ENCODE measurements around the gene ALPK1.
"Not testable (repeated sequence)": the region's sequence is repeated elsewhere in the genome, so short reads cannot be mapped to it uniquely, and the experiment has no call there.

ALPK1 gene

GRCh38 chr4:112379306-112379705 lies 82.1 kb downstream of the ALPK1 start:
- no peak for DNase-seq

- peak; percentile 5 for DNase-seq
These were observed 85.0 kb downstream of the ALPK1 start for GRCh38 chr4:112381996-112382692.

- no peak for DNase-seq
These were observed 88.9 kb downstream of the ALPK1 start for GRCh38 chr4:112386071-112386470.

- DNase-seq, result no peak
These were observed 104.9 kb downstream of the ALPK1 start for GRCh38 chr4:112402098-112402497.

- peak; percentile 61 for DNase-seq
These were observed 106.2 kb downstream of the ALPK1 start for GRCh38 chr4:112403101-112403945.

DNA sequence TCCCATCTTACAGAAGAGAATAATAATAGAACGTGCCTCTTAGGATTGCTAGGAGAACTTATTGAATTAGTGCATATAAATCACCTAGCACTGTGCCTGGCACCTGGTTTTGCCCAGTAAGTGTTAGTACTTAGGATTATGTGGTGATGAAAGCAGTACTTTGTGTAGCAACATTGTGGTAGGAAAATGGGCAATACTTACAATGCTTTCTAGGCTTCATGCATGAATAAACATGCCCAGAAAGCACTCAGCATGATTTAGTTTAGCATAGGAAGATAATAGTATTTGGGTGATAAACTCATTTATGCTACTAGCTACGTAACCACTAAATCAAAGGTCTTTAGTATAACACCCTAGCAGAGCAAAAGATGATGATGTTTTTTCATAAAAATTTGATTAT lies 113.2 kb downstream of the ALPK1 start:
- DNase-seq, result peak; percentile 33

GRCh38 chr4:112410804-112411203 lies 113.6 kb downstream of the ALPK1 start:
- no peak for DNase-seq

- DNase-seq, result no peak
These were observed 114.8 kb downstream of the ALPK1 start for GRCh38 chr4:112411781-112412550.

DNA sequence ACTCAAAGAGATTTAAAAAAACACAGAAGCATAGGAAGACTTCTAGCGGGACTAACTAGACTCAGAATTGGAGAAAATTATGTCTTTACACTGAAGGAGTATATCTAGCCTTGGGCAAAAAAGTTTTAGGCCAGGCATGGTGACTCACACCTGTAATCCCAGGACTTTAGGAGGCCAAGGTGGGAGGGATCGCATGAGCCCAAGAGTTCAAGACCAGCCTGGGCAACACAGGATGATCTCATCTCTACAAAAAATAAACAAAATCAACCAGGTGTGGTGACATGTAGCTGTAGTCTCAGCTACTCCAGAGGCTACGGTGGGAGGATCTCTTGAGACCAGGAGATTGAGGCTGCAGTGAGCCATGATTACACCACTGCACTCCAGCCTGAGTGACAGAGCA lies 119.3 kb downstream of the ALPK1 start:
- DNase-seq, result no peak

DNA sequence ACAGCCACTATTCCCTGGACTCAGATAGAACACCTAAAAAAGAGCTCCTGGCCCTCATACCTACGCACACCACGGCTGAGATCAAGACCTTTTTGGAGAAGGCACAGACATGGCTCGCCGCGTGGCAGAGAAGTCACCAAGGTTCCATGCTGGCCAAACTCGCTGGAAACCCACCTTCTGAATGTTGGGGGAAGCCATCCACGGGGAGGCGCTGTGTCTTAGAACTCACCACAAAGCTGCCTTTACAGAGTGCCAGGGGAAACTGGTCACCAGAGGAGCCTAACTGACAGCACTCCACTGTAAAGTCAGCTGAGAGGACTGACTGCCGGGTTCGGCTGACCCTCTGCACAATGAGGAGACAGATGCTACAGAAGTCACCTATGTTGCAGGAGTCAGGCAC lies 120.9 kb downstream of the ALPK1 start:
- DNase-seq, result no peak

- no peak for DNase-seq
These were observed 124.7 kb downstream of the ALPK1 start for GRCh38 chr4:112421911-112422310.

GRCh38 chr4:112422644-112423043 lies 125.5 kb downstream of the ALPK1 start:
- DNase-seq, result no peak

- no peak for DNase-seq
These were observed 126.4 kb downstream of the ALPK1 start for GRCh38 chr4:112423591-112423990.

GRCh38 chr4:112425823-112426222 lies 128.7 kb downstream of the ALPK1 start:
- no peak for DNase-seq

DNA sequence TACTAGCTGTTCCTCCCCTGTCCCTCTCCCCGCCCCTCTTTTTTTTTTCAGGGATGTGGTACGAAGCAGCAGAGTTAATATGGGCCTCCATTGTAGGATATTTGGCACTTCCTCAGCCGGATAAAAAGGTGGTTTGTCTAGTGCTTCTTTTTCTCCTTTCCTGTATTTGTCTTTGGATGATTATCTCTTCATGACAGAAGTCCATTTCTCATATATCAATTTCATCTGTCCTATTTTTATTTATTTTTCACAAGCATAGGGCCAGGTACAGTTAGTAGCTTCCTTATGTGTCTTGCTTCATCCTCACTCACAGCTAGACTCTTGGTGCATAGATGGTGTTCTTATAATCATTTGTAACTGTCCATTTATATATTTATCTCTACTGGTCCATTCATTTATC lies 129.2 kb downstream of the ALPK1 start:
- DNase-seq, result no peak

DNA sequence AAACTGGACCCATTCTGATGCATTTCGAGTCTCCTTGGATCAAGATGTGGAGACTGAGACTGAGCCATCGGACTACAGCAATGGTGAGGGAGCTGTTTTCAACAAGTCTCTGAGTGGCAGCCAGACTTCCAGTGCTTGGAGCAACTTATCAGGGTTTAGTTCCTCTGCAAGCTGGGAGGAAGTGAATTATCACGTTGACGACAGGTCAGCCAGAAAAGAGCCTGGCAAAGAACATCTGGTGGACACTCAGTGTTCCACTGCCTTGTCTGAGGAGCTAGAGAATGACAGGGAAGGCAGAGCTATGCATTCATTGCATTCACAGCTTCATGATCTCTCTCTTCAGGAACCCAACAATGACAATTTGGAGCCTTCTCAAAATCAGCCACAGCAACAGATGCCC lies 134.0 kb downstream of the ALPK1 start:
- DNase-seq, result no peak

DNA sequence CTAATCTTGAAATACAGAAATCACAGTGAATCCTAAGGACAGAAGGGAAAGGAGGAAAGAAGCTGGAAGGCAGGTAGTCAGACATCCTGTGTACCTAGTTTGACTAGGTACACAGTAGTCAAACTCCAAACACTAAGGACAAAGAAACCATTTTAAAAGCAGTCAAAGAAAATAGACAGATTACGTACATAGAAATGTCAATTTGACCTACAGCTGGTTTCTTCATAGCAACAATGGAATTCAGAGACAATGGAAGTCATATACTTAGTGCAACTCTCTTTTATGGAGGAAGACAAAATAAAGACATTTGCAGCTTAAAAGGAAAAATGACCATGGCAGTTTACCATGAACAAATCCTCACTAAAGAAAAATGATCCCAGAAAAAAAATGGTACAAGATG lies 139.8 kb downstream of the ALPK1 start:
- DNase-seq, result no peak

GRCh38 chr4:112442226-112442625 lies 145.1 kb downstream of the ALPK1 start:
- DNase-seq, result not testable (repeated sequence)

DNA sequence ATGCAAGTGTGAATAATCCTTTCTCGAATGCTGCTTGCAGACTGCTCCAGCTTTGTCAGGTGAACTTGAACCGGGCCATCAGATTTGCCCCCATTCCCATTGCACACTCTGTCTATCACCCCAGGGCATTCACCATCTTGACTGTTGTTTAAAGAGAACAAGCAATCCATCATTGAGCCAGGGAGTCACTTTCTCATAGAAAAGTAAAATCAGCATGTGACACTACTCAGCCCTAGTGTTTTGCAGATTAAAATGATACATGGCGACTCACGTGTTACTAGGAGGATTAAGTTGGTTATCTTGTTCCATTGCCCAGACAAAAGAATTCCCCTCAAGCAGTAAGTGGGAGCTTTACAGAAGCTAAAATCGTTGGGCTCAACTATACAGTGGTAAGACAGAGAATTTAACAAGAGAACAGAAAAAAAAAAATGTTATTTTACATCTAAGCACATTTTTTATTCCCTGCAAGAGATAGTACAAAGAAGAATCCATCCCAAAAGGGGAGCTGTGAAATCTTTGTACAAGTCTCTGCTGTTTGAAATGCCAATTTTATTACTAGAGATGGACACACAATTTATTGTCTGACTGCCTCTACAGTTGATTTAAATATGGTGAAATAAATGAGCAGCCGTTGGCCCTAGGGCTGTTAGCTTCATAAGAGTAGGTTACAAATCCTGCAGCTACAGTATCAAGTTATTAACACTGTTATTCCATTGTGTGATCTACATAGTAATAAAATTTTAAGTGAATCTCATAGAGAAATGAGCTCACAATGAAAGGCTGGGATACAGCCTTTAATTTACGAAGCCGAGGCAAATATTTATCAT lies 151.3 kb downstream of the ALPK1 start:
- DNase-seq, result no peak

DNA sequence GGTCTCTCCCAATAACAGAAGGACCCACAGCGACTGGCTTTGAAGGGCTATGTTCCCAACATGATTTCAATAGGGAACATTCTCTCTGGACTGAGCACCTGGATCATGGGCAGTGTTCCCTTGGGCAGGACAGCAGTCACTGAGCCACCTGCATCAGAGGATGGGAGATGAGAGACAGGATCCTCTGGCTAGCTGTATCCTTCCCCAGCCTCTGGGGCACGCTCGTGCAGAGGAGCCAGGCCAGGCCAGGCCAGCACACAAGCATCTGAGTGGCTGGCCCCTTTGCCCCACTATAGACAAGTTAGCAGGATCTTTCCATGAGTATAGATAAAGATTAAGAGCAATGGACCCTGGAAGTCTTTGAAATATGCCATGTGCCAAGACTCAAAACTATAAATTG lies 152.5 kb downstream of the ALPK1 start:
- DNase-seq, result no peak

- DNase-seq, result no peak
These were observed 153.9 kb downstream of the ALPK1 start for GRCh38 chr4:112451104-112451503.

- no peak for DNase-seq
These were observed 154.7 kb downstream of the ALPK1 start for GRCh38 chr4:112451831-112452230.

- DNase-seq, result no peak
These were observed 156.2 kb downstream of the ALPK1 start for GRCh38 chr4:112453321-112453720.
